Breast epithelium (tissue), 3 donors: Measurements from ENCODE around the gene APPL2.

Experiments used
- POLR2A ChIP-seq: fragments of 450-650 bp; IDR thresholded peaks from one replicate; pipeline ENCODE4 v1.6.1; 2016; ENCODE audit warnings: antibody characterized with exemption, mild to moderate bottlenecking, moderate library complexity
- POLR2AphosphoS5 ChIP-seq, 3 donors: sonication (generic); formaldehyde crosslinking; IDR thresholded peaks; one replicate each; pipeline ENCODE4 v1.6.1; 2017; ENCODE audit warnings: antibody characterized with exemption in 3 of 3
- TF ChIP-seq, protein P1 (sequence below), 3 donors: fragments of 450-650 bp; IDR thresholded peaks; one replicate each; pipeline ENCODE4 v1.5.1; 2016 to 2017; ENCODE audit warnings: antibody characterized with exemption in 3 of 3, mild to moderate bottlenecking in 3 of 3, moderate library complexity in 3 of 3

DNA sequence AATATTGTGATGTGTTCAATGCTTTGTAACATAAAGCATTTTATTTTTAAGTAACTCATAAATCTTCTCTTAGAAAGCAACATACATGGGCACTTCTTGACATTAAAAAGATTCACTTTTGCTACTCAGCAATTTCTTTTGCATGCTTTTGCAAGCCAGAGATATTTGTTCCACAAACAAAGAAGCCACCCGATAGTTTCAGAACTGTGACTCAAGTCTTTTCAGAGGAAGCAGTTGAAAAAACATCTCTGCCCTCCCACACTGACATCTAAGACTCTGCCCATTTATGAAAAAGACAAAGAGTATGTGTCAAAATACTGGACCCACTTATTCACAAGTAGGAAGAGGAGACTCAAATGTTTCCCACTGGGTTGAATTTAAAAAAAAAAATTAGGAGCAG, 7.5 kb downstream of the APPL2 start:
- TF ChIP-seq POLR2A (no peak), POLR2AphosphoS5 (IDR thresholded peaks at IDR 0.05) (no peak)
- TF ChIP-seq, protein P1, sequence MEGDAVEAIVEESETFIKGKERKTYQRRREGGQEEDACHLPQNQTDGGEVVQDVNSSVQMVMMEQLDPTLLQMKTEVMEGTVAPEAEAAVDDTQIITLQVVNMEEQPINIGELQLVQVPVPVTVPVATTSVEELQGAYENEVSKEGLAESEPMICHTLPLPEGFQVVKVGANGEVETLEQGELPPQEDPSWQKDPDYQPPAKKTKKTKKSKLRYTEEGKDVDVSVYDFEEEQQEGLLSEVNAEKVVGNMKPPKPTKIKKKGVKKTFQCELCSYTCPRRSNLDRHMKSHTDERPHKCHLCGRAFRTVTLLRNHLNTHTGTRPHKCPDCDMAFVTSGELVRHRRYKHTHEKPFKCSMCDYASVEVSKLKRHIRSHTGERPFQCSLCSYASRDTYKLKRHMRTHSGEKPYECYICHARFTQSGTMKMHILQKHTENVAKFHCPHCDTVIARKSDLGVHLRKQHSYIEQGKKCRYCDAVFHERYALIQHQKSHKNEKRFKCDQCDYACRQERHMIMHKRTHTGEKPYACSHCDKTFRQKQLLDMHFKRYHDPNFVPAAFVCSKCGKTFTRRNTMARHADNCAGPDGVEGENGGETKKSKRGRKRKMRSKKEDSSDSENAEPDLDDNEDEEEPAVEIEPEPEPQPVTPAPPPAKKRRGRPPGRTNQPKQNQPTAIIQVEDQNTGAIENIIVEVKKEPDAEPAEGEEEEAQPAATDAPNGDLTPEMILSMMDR (IDR thresholded peaks at IDR 0.05): no peak
